GM10266 (cell line): Measurements from ENCODE around the gene MED8.
"Not testable (repeated sequence)": the region's sequence is repeated elsewhere in the genome, so short reads cannot be mapped to it uniquely, and the experiment has no call there.

ENCODE experiments used
- DNase-seq: peaks from one replicate; pipeline ENCODE4 v3.0.0; 2012; ENCODE audit errors: extremely low spot score
- TF ChIP-seq, protein P1 (sequence below): IDR thresholded peaks from 2 replicates; pipeline ENCODE4 v1.5.1; 2012; ENCODE audit warnings: mild to moderate bottlenecking, low read depth; ENCODE audit not compliant: control insufficient read depth, insufficient read depth; ENCODE audit errors: missing control alignments

The MED8 gene

DNA sequence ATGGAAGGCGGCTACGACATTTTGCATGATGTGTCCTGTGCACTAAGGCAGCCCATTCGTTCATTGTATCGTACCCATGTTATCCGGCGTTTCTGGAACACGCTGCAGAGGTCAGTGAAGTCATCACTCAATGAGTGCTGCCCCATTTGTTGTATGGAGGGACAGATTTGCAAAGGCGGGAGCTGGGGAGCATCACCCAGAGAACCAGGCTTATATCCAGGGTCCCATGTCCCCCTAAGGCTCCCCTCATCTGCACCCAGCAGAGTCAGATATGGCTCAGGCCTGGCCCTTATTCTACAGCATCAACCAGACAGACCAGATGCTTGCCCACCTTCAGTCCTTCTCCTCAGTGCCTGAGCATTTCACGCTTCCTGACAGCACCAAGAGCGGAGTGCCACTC is 31.3 kb upstream of the MED8 start:
- TF ChIP-seq, protein P1, sequence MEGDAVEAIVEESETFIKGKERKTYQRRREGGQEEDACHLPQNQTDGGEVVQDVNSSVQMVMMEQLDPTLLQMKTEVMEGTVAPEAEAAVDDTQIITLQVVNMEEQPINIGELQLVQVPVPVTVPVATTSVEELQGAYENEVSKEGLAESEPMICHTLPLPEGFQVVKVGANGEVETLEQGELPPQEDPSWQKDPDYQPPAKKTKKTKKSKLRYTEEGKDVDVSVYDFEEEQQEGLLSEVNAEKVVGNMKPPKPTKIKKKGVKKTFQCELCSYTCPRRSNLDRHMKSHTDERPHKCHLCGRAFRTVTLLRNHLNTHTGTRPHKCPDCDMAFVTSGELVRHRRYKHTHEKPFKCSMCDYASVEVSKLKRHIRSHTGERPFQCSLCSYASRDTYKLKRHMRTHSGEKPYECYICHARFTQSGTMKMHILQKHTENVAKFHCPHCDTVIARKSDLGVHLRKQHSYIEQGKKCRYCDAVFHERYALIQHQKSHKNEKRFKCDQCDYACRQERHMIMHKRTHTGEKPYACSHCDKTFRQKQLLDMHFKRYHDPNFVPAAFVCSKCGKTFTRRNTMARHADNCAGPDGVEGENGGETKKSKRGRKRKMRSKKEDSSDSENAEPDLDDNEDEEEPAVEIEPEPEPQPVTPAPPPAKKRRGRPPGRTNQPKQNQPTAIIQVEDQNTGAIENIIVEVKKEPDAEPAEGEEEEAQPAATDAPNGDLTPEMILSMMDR, result no peak
- DNase-seq, result no peak

DNA sequence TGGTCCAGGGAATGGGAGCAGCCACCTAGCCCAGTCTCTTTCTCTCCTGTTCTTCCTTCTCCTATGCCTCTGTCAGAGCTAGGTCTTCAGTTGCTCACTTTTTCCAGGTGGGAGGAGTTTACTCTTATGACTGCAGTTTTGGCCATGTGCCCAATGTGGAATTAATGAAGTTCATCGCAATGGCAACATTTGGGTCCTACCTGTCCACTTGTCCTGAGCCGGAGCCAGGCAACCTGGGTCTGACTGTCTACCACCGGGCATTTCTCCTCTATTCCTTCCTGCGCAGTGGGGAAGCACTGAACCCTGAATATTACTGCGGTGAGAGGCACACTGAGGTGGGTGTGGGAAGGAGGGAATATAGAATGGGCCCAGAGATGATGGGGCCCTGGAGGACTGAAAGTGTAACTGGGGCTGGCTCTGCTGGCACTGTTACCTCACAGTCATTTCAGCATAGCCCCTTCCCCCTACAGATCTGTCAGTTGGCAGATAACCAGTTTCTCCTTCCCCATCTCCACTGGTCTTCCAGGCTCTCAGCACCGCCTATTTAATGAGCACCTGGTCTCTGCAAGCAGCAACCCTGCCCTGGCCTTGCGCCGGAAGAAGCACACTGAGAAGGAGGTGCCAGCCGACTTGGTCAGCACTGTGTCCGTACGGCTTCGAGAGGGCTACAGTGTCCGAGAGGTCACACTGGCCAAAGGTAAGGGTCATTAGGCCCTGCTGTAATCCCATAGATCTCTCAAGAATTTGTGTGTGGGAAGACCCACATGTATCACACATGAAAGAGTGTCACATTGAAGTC is 30.2 kb upstream of the MED8 start:
- TF ChIP-seq, protein P1, result no peak
- no peak for DNase-seq

DNA sequence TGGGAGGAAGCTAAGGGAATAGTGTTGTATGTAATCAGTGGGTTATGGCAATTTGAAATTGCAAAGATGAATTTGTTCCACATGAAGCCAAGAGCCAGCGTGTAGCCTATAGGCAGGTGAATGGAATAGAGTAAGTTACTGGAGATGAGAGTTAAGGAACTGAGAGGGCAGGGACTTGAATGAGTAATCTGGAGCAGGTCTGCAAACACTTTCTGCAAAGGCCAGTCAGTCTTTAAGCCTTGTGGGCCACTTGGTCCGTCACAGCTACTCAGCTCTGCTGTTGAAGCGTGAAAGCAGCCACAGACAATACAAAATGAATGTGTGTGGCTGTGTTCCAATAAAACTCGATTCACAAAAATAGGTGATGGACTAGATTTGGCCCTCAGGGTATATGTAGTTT is 29.3 kb upstream of the MED8 start:
- DNase-seq, result no peak
- TF ChIP-seq, protein P1, result no peak

DNA sequence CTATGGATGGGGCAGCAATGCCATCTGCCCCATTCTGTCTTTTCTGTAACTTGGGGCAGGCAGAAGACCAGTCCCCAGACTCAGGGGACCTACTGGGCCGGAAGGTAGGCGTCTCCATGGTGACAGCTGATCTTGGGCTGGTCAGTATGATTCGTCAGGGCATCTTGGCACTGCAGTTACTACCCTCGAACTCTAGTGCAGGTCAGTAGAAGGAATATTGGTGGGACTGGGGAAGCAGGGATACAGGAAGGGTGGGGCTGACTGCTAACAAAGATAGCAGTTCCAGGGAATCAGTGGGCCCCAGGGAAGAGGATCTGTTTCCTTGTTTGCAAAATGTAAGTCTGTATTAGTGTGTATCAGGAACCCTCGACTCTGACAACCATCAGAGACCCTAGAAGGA is 26.3 kb upstream of the MED8 start:
- TF ChIP-seq, protein P1, result no peak
- no peak for DNase-seq

DNA sequence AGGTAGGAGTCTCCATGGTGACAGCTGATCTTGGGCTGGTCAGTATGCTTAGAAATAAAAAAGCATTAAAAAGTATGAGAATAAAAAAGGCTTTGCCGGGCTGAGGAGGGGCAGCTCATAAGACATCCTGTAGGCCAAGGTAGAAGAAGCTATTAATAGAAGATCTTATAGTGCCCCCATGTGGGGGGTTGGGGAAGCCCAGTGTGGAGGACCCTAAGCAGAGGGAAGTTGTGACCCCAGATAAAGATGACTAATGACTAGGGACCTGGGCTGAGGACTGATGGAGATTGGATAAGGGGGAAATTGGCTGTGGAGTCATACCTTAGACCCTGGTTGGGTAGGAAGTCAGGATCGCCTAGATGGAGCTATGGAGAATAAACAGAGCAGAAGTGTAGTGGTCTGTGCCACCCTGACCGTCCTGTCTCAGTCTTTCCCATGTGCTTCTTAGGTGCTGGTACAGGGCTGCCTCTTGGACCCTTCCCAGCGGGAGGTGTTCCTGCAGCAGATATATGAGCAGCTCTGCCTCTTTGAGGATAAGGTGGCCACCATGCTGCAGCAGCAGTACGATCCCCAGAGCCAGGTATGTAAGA is 25.1 kb upstream of the MED8 start:
- peak; percentile 34 for DNase-seq
- TF ChIP-seq, protein P1, result peak; percentile 50

DNA sequence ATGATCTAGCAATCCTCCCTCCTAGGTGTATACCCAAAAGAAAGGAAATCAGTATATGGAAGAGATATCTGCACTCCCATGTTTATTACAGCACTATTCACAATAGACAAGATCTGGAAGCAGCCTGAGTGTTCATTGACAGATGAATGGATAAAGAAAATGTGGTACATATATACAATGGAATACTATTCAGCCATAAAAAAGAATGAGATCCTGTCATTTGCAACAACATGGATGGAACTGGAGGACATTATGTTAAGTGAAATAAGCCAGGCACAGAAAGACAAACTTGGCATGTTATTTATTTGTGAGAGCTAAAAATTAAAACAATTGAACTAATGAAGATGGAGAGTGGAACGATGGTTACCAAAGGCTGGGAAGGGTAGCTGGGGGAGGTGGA is 23.8 kb upstream of the MED8 start:
- not testable (repeated sequence) for DNase-seq

DNA sequence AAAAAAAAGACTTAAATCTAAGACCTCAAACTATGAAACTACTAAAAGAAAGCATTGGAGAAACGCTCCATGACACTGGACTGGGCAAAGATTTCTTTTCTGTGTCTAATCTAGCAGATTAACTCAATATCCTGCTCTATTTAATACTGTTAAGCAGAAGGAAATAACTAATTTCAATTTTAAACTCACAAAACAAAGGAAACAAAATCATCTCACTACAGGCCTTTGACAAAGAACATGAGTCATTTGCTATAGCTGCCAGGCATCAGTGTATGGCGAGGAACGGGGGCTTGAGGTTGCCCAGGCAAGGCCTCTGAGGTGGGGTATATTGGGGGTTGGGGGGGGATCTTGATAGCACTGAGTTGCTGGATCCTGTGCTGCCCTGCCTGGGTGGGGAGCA is 21.0 kb upstream of the MED8 start:
- DNase-seq, result no peak
- TF ChIP-seq, protein P1, result no peak
